ENCODE measurements around the gene DYNC2H1. TPM values are rescaled to one million over a fixed set of nuclear protein-coding genes. Genes with fewer than 3 reads are reported as not detected.

DYNC2H1 gene, protein sequence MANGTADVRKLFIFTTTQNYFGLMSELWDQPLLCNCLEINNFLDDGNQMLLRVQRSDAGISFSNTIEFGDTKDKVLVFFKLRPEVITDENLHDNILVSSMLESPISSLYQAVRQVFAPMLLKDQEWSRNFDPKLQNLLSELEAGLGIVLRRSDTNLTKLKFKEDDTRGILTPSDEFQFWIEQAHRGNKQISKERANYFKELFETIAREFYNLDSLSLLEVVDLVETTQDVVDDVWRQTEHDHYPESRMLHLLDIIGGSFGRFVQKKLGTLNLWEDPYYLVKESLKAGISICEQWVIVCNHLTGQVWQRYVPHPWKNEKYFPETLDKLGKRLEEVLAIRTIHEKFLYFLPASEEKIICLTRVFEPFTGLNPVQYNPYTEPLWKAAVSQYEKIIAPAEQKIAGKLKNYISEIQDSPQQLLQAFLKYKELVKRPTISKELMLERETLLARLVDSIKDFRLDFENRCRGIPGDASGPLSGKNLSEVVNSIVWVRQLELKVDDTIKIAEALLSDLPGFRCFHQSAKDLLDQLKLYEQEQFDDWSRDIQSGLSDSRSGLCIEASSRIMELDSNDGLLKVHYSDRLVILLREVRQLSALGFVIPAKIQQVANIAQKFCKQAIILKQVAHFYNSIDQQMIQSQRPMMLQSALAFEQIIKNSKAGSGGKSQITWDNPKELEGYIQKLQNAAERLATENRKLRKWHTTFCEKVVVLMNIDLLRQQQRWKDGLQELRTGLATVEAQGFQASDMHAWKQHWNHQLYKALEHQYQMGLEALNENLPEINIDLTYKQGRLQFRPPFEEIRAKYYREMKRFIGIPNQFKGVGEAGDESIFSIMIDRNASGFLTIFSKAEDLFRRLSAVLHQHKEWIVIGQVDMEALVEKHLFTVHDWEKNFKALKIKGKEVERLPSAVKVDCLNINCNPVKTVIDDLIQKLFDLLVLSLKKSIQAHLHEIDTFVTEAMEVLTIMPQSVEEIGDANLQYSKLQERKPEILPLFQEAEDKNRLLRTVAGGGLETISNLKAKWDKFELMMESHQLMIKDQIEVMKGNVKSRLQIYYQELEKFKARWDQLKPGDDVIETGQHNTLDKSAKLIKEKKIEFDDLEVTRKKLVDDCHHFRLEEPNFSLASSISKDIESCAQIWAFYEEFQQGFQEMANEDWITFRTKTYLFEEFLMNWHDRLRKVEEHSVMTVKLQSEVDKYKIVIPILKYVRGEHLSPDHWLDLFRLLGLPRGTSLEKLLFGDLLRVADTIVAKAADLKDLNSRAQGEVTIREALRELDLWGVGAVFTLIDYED (N-terminal part only)
- total RNA-seq (10 to 100 TPM; 13.6 to 22.1 TPM), polyA plus RNA-seq (10 to 100 TPM in 1 of 2 donors, under 1 TPM in 1; 0.88 to 19.4 TPM)
- long read RNA-seq, donor 1, partial matches to known transcripts = 13 of 19 reads
- long read RNA-seq, donor 1, other reads (novel, unspliced or antisense) = 6 of 19 reads
- long read RNA-seq, donor 2, partial matches to known transcripts = 7 of 16 reads
- long read RNA-seq, donor 2, other reads (novel, unspliced or antisense) = 9 of 16 reads

DNA sequence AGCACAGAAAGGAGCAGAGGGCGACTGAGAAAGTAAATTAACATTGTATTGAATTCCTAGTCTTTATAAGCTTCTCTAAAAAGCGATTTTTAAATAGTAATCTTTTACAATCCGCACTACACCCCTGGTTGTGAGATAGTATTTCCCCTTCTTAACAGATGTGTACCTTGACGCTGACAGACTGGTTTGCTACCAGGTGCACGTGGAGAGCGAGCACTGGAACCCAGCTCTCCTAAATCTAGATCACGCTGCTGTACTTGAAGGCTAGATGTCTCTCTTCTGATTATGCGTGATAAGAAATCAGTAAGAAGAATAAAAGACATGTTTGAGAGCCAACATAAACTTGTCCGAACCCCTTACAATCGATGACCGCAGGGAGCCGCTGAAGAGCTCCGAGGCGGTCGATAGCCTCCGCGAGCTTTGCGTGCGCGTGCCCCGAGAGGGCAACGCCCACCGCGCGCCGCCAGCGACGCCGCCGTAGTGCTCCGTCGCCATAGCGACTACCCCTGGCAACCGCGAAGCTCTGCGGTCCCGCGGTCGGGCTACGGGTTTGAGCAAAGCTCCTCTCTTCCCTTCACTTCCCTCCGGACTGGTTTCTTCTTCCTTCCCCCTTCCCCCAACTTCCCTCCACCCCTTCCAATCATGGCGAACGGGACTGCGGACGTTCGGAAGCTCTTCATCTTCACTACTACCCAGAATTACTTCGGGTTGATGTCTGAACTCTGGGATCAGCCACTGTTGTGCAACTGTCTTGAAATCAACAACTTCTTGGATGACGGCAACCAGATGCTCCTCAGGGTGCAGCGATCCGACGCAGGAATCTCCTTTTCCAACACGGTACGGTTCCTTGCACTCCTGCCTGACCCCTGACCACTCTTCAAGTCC, at the start of gene DYNC2H1:
Gene DYNC2H1 (plus strand): TSS at position 494 of the 885 bp plus-strand sequence. CDS start 149 bp downstream, at position 643.
- Histone ChIP-seq H3K9me3 (ENCODE audit: control insufficient read depth, low read length) (no peaks in the 10 kb centered on the region), H3K27me3 (ENCODE audit: control insufficient read depth in 1 of 2, insufficient read depth in 2 of 2, low read length in 1 of 2) (no peaks in the 10 kb centered on the region), H3K4me1 (ENCODE audit: control insufficient read depth in 1 of 2, insufficient read depth in 2 of 2, low read length in 2 of 2) (no peaks in the 10 kb centered on the region), H3K36me3 (ENCODE audit: control insufficient read depth in 1 of 2, insufficient read depth in 2 of 2, low read length in 1 of 2) (no peaks in the 10 kb centered on the region), H3K27ac (ENCODE audit: low read depth in 1 of 2, low read length in 2 of 2) (peak within 1 kb of the TSS in 1 of 2 donors; percentile 4), H3K4me3 (ENCODE audit: low read length in 2 of 2) (peak within 1 kb of the TSS; percentile 50 to 69)
- intact Hi-C loops (cut with DNase I) = no loop called here
- DNase-seq (peak; percentile 94 to 96), ATAC-seq (ENCODE audit: low FRiP score) (peak; percentile 99)
- WGBS, 2 donors = 0 to 1% methylated on average over 53 of the region's 53 CpGs

GRCh38 chr11:103061656-103062055, 47.6 kb upstream of the DYNC2H1 start:
- intact Hi-C loops (cut with DNase I) = no loop called here
- no peak overlapping the region for H3K4me3 ChIP-seq (ENCODE audit: low read length in 2 of 2)
- H3K27me3 ChIP-seq (ENCODE audit: control insufficient read depth in 1 of 2, insufficient read depth in 2 of 2, low read length in 1 of 2) = no peaks in the 10 kb centered on the region
- H3K4me1 ChIP-seq (ENCODE audit: control insufficient read depth in 1 of 2, insufficient read depth in 2 of 2, low read length in 2 of 2) = no peaks in the 10 kb centered on the region
- DNase-seq = no peak
- H3K27ac ChIP-seq (ENCODE audit: low read depth in 1 of 2, low read length in 2 of 2) = no peak overlapping the region
- no peak for ATAC-seq (ENCODE audit: low FRiP score)
- H3K9me3 ChIP-seq (ENCODE audit: control insufficient read depth, low read length) = no peaks in the 10 kb centered on the region
- H3K36me3 ChIP-seq (ENCODE audit: control insufficient read depth in 1 of 2, insufficient read depth in 2 of 2, low read length in 1 of 2) = peaks cover 2 to 3% of the 10 kb centered on the region in 2 donors
- 97 to 98% methylated on average over 1 of the region's 1 CpG for WGBS, 2 donors

GRCh38 chr11:103067118-103067517, 42.1 kb upstream of the DYNC2H1 start:
- DNase-seq (no peak), ATAC-seq (ENCODE audit: low FRiP score) (no peak)
- Histone ChIP-seq H3K36me3 (ENCODE audit: control insufficient read depth in 1 of 2, insufficient read depth in 2 of 2, low read length in 1 of 2) (peaks cover 0 to 2% of the 10 kb centered on the region in 2 donors), H3K9me3 (ENCODE audit: control insufficient read depth, low read length) (no peaks in the 10 kb centered on the region), H3K27me3 (ENCODE audit: control insufficient read depth in 1 of 2, insufficient read depth in 2 of 2, low read length in 1 of 2) (no peaks in the 10 kb centered on the region), H3K27ac (ENCODE audit: low read depth in 1 of 2, low read length in 2 of 2) (no peak overlapping the region), H3K4me1 (ENCODE audit: control insufficient read depth in 1 of 2, insufficient read depth in 2 of 2, low read length in 2 of 2) (peaks cover 0 to 3% of the 10 kb centered on the region in 2 donors), H3K4me3 (ENCODE audit: low read length in 2 of 2) (no peak overlapping the region)
- intact Hi-C loops (cut with DNase I) = no loop called here
- 85 to 97% methylated on average over 1 of the region's 1 CpG for WGBS, 2 donors

DNA sequence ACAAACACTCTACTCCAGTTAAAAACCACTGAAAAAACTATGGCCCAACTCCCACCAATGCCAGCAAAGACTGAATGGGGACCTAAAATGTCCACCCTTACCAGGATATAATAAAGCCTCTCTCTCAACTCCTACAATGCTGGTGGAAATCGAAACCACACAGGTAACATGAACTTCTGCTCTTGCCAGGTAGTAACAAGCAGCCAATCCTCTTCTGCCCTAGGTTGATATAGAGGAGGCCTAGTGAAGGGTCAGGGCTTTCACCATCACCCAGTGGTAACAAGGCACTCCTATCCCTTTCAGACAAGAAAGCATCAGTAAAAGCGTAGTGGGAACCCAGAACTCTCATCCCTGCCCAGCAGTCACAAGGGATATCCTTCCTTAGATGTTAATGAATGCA, 39.9 kb upstream of the DYNC2H1 start:
- no peak overlapping the region for H3K4me3 ChIP-seq (ENCODE audit: low read length in 2 of 2)
- H3K36me3 ChIP-seq (ENCODE audit: control insufficient read depth in 1 of 2, insufficient read depth in 2 of 2, low read length in 1 of 2) = no peaks in the 10 kb centered on the region
- WGBS, 2 donors = 96 to 100% methylated on average over 2 of the region's 2 CpGs
- H3K27me3 ChIP-seq (ENCODE audit: control insufficient read depth in 1 of 2, insufficient read depth in 2 of 2, low read length in 1 of 2) = no peaks in the 10 kb centered on the region
- DNase-seq (no peak), ATAC-seq (ENCODE audit: low FRiP score) (no peak)
- intact Hi-C loops (cut with DNase I) = no loop called here
- H3K27ac ChIP-seq (ENCODE audit: low read depth in 1 of 2, low read length in 2 of 2) = no peak overlapping the region
- H3K9me3 ChIP-seq (ENCODE audit: control insufficient read depth, low read length) = no peaks in the 10 kb centered on the region
- peaks cover 0 to 3% of the 10 kb centered on the region in 2 donors for H3K4me1 ChIP-seq (ENCODE audit: control insufficient read depth in 1 of 2, insufficient read depth in 2 of 2, low read length in 2 of 2)

DNA sequence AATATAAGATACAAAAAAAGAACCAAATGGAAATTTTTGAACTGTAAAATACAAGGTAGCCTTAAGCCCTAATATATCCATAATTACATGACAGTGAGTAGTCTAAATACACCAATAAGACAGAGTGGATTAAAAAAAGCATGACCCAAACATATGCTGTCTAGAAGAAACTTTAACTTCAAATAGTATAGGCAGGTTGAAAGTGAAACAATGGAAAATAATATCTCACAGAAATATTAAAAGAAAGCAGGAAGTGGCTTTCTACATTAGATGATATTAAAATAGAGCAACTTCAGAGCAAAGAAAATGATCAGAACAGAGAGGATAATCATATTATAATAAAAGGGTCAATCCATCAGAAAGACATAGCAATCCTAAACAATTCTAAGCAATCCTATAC, 39.1 kb upstream of the DYNC2H1 start:
- Histone ChIP-seq H3K4me3 (ENCODE audit: low read length in 2 of 2) (no peak overlapping the region), H3K9me3 (ENCODE audit: control insufficient read depth, low read length) (no peaks in the 10 kb centered on the region), H3K36me3 (ENCODE audit: control insufficient read depth in 1 of 2, insufficient read depth in 2 of 2, low read length in 1 of 2) (no peaks in the 10 kb centered on the region), H3K27me3 (ENCODE audit: control insufficient read depth in 1 of 2, insufficient read depth in 2 of 2, low read length in 1 of 2) (no peaks in the 10 kb centered on the region), H3K4me1 (ENCODE audit: control insufficient read depth in 1 of 2, insufficient read depth in 2 of 2, low read length in 2 of 2) (peaks cover 0 to 3% of the 10 kb centered on the region in 2 donors), H3K27ac (ENCODE audit: low read depth in 1 of 2, low read length in 2 of 2) (no peak overlapping the region)
- intact Hi-C loops (cut with DNase I) = no loop called here
- no peak for DNase-seq
- ATAC-seq (ENCODE audit: low FRiP score) = no peak

- intact Hi-C loops (cut with DNase I) = no loop called here
- Histone ChIP-seq H3K4me3 (ENCODE audit: low read length in 2 of 2) (no peak overlapping the region), H3K36me3 (ENCODE audit: control insufficient read depth in 1 of 2, insufficient read depth in 2 of 2, low read length in 1 of 2) (no peaks in the 10 kb centered on the region), H3K27ac (ENCODE audit: low read depth in 1 of 2, low read length in 2 of 2) (no peak overlapping the region), H3K27me3 (ENCODE audit: control insufficient read depth in 1 of 2, insufficient read depth in 2 of 2, low read length in 1 of 2) (no peaks in the 10 kb centered on the region), H3K9me3 (ENCODE audit: control insufficient read depth, low read length) (no peaks in the 10 kb centered on the region), H3K4me1 (ENCODE audit: control insufficient read depth in 1 of 2, insufficient read depth in 2 of 2, low read length in 2 of 2) (peaks cover 0 to 3% of the 10 kb centered on the region in 2 donors)
- DNase-seq (no peak), ATAC-seq (ENCODE audit: low FRiP score) (no peak)
These were observed 38.2 kb upstream of the DYNC2H1 start for GRCh38 chr11:103071008-103071407.

- no peak for ATAC-seq (ENCODE audit: low FRiP score)
- no peaks in the 10 kb centered on the region for H3K27me3 ChIP-seq (ENCODE audit: control insufficient read depth in 1 of 2, insufficient read depth in 2 of 2, low read length in 1 of 2)
- DNase-seq = no peak
- peaks cover 0 to 4% of the 10 kb centered on the region in 2 donors for H3K36me3 ChIP-seq (ENCODE audit: control insufficient read depth in 1 of 2, insufficient read depth in 2 of 2, low read length in 1 of 2)
- WGBS, 2 donors = 88 to 89% methylated on average over 3 of the region's 3 CpGs
- no peaks in the 10 kb centered on the region for H3K9me3 ChIP-seq (ENCODE audit: control insufficient read depth, low read length)
- no peak overlapping the region for H3K27ac ChIP-seq (ENCODE audit: low read depth in 1 of 2, low read length in 2 of 2)
- no peak overlapping the region for H3K4me3 ChIP-seq (ENCODE audit: low read length in 2 of 2)
- no peaks in the 10 kb centered on the region for H3K4me1 ChIP-seq (ENCODE audit: control insufficient read depth in 1 of 2, insufficient read depth in 2 of 2, low read length in 2 of 2)
- intact Hi-C loops (cut with DNase I) = no loop called here
These were observed 32.9 kb upstream of the DYNC2H1 start for GRCh38 chr11:103076361-103076760.

All from aorta (tissue), 5 donors.